GM19324 (cell line): ENCODE measurements around the gene RNPEPL1.

Experiments
- ATAC-seq: cut with Tn5 transposase; IDR thresholded peaks from one replicate; pipeline ENCODE4 v1.9.1; 2021; ENCODE audit warnings: mild to moderate bottlenecking, moderate library complexity; ENCODE audit not compliant: unreplicated experiment, low FRiP score

Gene RNPEPL1

DNA sequence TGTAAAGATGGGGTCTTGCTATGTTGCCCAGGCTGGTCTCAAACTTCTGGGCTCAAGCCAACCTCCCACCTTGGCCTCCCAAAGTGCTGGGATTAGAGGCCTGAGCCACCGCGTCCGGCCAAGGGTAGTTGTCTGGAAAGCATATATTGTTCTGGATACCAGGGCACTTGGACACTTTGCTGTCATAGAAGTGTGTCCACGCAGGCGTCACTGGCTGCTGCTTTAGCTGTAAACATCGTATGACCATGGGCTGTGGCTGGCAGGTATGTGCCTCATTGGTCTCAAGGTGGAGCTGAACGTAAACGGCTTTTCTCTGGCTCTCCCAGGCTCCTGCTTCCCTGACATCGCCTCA, 53.8 kb downstream of the RNPEPL1 start:
- no peak for ATAC-seq

DNA sequence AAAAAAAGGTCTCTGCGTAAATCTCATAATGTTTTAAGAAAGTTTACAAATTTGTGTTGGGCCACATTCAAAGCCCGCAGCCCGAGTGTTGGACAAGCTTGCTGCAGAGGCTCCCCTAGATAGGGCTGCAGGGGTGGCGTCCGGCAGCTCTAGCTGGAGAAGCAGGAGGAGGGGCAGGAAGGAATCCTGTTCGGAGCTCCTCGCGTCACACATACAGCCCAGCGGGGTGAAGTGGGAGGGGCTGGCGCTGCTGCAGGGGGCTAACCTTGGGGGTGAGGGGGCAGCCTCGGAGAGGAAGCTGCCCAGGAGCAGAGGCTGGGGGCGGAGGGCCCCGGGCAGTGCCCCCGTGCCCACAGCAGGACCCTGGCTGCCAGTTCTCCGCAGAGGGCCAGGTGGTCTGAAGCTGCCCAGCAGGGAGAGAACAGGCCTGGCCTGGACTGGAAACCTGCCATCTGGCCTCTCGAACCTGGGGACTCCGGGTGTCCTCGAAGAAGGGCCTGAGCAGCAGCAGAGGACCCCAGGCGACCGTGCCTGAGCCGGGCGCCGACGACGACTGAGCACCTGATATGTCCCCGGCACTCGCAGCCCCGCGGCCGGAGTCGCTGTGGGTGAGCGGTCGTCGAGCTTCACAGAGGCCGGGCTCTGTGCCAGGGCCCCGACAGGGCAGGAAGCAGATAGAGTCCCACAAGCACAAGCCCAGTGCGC, 54.4 kb downstream of the RNPEPL1 start:
- ATAC-seq, result no peak

DNA sequence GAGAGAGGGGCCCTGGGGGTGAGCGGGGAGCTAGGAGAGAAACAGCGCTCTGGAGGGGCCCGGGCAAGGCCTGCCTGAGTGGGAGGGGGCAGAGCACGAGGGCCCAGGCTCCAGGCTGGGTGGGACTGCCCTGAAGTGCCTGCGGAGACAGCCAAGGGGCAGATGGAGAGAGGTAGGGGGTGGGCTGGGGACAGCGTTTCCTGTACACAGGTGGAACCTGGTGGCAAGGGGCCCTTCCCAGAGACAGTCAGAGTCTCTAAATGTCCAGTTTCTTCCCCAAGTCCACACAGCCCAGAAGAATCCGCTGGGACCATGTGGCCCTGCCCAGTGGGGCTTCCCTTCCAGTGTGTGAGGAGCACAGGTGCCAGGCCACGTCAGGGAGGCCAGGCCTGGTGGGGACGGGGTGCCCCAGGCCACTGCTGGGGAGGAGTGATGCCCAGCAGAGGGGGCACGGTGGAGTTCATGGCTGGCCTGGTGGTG, 55.3 kb downstream of the RNPEPL1 start:
- ATAC-seq, result no peak

DNA sequence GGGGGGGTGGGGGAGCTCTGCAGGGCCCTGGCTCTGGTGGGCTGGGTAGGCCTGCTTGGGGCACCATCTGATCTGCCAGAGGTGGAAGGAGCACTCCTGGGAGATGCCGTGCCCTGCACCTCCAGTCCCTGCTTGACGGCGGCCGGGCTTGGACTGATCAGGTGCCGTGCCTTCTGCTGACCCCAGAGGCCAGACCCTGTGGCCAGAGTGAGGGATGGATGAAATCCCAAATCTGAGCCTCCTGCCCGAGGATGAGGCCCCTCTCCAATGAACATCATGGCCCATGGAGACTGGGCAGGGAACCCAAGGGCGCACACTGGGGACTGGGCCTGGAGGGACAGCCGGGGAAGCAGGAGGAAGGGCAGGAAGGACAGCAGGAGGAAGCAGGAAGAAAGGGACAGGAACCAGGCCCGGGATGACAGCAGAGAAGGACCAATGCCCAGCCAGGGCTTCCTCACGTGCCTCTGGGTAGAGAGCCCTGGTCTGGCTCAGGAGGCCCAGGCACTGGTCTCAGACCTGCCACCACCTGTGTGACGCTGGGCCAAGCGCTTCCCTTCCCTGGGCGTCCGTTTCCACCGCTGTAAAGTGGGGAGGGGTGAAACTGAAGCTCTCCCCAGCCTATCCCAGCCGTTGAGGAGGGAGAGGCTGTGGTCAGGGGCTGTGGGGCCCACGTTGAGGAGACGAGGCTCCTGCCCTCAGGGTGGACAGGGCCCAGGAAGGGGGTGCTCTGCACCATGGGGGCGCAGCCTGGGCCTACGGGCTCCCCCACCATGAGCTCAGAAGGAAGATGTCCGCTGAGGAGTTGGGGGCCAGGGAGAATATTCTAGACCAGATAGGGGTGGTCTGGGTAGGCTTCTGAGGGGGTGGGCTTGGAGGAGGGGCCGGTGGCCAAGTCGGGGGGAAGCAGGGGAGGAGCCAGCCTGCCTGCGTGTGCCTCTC, 56.0 kb downstream of the RNPEPL1 start:
- ATAC-seq, result no peak

DNA sequence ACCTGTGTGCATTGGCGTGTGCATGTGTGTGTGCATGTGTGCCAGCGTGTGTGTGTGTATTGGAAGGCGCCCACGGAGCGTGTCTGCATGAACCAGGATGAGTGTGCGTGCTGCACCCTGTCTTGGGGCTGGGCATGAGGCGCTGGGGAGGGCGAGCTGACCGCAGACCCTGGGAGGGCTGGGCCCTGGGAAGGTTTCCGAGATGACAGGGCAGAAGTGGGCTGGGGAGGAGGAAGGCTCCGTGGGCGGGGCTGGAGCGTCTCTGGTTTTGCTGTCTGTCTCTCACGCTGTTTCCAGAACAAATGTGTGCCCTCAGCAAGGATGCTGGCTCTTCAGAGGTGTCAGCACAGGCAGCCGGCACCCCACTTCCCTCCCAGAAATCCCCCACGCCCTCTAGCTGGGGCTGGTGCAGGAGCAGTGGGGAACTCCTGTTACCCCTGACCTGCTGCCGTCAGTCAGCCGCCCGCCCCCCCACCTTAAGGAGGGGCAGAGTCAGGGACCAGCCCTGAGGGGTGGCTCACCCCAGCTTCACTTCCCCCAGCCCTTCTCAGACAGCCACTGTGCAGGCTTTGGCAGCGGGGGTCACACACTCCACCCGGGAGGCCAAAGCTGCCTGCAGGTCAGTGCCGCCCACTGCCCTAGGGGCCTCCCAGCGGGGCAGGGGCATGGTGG, 56.8 kb downstream of the RNPEPL1 start, which contains the start of gene GPR35:
GPR35 (plus strand) TSS at position 531 of the 672 bp plus-strand sequence. CDS start 4,473 bp downstream, outside the sequence.
- no peak for ATAC-seq

DNA sequence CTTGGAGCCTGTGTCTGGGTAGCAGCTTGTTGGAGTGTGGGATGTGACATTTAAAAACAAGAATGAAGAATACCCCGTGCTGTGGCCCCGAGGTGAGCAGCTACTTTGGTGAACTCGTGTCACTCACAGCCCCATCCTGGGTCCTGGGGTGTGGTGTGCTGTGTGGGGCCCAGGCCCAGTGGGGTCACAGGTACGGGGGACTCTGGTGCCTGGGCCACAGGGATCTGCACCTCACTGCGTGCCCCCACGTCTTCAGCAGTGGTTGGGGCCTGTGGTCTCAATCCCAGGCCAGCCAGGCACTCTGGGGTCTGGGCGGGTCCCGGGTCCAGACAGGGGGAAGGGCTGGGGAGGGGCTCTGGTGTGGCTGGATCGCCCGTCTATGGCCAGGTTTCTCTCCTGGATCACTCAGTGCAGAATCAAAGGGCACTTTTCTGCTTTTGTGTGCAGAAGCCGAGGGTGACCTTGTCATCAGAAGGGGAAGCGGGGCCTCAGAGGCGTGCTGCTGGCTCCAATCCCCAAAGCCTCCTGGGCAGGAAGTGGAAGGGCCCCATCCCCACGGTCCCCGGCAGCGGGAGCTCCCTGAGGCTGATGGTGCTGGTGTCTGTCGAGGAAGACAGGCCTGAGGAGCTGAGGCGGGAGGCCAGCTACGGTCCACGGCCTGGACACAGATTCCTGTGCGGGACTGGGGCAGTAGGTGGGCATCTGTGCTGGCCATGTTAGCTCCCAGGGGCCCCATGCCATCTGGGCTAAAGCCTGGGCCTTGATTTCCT, 58.4 kb downstream of the RNPEPL1 start:
- no peak for ATAC-seq

DNA sequence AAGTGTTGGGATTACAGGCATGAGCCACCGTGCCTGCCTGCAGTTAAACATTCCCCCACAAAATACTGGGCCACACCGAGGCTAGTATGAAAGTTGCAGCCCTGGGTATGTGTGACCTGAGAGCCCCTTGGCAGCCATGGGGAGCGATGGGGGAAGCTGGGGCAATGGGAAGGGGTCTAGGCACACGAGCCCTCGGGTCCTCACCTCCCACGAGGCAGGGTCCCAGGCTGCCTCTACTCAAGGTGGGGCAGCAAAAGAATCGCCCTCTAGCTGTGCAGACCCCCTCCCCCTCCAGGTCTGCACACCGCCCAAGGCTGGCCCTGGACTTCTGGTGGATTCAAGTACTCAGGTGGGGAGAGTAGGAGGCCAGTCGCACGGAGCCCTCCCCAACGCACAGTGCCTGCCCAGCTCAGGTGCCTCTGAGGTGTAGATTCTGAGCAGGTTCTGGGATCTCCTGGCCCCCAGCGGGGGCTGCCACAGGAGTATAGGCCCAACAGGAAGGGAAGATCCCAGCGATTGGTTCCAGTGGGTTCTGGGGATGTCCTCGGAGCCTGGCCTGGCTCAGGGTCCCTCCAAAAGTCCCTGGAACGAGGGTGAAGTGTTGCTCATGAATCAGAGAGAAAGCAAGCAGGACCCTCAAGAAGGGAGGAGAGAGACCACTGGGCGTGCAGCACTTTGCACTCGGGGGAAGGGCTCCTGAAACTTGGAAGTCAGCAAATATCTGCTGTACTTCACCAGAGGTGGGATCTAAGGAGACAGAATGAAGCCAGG, 59.6 kb downstream of the RNPEPL1 start:
- no peak for ATAC-seq

DNA sequence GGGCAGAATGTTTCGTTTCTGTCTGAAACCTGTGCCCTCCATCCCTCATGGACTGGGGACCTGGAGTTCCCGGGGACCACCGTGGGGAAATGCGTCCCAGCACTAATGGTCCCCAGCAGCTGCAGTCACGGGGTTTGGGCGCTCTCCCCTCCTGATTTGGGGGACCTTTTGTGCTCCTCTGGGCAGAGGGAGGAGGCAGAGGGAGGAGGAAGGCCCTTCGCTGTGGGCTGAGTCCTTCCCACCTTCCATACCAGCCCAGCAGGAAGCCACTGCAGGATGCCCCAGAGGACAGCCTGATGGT, 60.2 kb downstream of the RNPEPL1 start:
- no peak for ATAC-seq

DNA sequence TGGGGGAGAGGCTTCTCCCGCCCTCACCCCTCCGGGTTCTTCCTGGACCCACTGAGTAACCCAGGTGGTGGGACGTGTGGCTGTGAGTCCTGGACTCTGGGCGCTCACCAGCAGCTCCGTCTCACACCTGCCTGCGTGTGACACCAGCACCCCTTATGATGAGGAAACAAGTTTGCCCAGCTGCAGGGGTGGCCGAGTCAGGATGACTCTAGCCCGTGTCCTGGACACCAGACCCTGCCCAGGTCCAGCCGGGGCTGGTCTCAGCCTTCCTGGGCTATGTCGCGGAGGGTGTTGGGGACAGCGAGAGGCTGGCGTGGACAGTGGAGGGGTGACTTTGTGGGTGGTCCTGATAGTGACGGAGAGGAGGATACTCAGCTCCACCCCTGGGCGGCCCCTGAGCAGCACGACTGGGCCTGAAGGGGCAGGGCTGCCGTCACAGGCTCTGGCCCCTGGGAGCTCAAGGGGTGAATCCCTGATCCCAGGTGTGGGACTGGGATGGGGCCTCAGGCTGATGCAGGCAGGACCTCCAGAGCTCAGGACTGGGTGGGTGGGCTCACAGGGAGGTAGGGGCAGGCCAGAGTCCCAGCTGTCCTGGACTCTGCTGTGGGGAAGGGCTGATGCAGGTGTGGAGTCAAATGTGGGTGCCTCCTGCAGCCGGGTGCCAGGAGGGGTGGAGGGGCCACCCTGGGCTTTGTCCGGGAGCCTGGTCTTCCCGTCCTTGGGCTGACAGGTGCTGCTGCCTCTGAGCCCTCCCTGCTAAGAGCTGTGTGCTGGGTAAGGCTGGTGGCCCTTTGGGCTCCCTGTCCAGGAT, 60.7 kb downstream of the RNPEPL1 start:
- ATAC-seq, result no peak

DNA sequence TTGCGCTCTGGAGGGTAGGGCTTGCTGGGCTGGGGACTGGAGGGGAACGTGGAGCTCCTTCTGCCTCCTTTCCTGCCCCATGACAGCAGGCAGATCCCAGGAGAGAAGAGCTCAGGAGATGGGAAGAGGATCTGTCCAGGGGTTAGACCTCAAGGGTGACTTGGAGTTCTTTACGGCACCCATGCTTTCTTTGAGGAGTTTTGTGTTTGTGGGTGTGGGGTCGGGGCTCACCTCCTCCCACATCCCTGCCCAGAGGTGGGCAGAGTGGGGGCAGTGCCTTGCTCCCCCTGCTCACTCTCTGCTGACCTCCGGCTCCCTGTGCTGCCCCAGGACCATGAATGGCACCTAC, 61.3 kb downstream of the RNPEPL1 start:
- ATAC-seq, result no peak

DNA sequence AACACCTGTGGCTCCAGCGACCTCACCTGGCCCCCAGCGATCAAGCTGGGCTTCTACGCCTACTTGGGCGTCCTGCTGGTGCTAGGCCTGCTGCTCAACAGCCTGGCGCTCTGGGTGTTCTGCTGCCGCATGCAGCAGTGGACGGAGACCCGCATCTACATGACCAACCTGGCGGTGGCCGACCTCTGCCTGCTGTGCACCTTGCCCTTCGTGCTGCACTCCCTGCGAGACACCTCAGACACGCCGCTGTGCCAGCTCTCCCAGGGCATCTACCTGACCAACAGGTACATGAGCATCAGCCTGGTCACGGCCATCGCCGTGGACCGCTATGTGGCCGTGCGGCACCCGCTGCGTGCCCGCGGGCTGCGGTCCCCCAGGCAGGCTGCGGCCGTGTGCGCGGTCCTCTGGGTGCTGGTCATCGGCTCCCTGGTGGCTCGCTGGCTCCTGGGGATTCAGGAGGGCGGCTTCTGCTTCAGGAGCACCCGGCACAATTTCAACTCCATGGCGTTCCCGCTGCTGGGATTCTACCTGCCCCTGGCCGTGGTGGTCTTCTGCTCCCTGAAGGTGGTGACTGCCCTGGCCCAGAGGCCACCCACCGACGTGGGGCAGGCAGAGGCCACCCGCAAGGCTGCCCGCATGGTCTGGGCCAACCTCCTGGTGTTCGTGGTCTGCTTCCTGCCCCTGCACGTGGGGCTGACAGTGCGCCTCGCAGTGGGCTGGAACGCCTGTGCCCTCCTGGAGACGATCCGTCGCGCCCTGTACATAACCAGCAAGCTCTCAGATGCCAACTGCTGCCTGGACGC, 61.9 kb downstream of the RNPEPL1 start:
- ATAC-seq, result no peak
